B cell (primary cell): Measurements from ENCODE around the gene PLRG1. TPM values are rescaled to one million over a fixed set of nuclear protein-coding genes. Genes with fewer than 3 reads are reported as not detected.

ENCODE experiments used
- ATAC-seq: fragments of 200-7000 bp; cut with Tn5 transposase; one replicate; pipeline ENCODE4 v1.10.0; 2021; ENCODE audit warnings: low read depth, mild to moderate bottlenecking, moderate number of reproducible peaks, moderate library complexity
- CTCF ChIA-PET: fragments of 350-600 bp; sonication (Branson Sonifier 250); formaldehyde crosslinking; loops from one replicate; lab custom pipeline; 2021; ENCODE audit warnings: antibody characterized with exemption, inconsistent platforms; lab: Charles Lee
- POLR2A ChIA-PET: fragments of 350-600 bp; sonication (Branson Sonifier 250); formaldehyde crosslinking; loops from one replicate; lab custom pipeline; 2021; ENCODE audit warnings: antibody characterized with exemption; lab: Charles Lee
- DNase-seq: peaks from one replicate; pipeline ENCODE4 v3.0.0; 2013
- H2AFZ ChIP-seq: 2 replicates; pipeline ENCODE4 v1.6.1; 2012; ENCODE audit warnings: mild to moderate bottlenecking, low read depth, low read length; ENCODE audit not compliant: insufficient read depth, poor library complexity, severe bottlenecking
- H3K27ac ChIP-seq, 2 donors: 1 replicate in 1 of 2; 2 replicates in 1 of 2; pipeline ENCODE4 v1.5.1; 2012 to 2013; ENCODE audit warnings: low read length in 2 of 2, mild to moderate bottlenecking in 2 of 2, moderate library complexity in 1 of 2
- H3K27me3 ChIP-seq, 4 experiments: fragments of 200-600 bp in 1 of 4; sonication (generic) in 1 of 4; replicated peaks in 1 of 4; 1 replicate in 2 of 4; 2 replicates in 2 of 4; pipeline versions ENCODE4 v1.6.1 to v1.7.0; 2013 to 2016; ENCODE audit warnings: low read length in 3 of 4, mild to moderate bottlenecking in 2 of 4, mixed read lengths in 1 of 4, moderate library complexity in 1 of 4; ENCODE audit not compliant: insufficient read depth in 4 of 4, control insufficient read depth in 3 of 4; ENCODE audit errors: control extremely low read depth in 1 of 4
- H3K36me3 ChIP-seq, 2 experiments: replicated peaks in 1 of 2; 1 replicate in 1 of 2; 2 replicates in 1 of 2; pipeline versions ENCODE4 v1.6.1 to v1.7.1; 2013; ENCODE audit warnings: low read length in 1 of 2; ENCODE audit not compliant: insufficient read depth in 2 of 2, control insufficient read depth in 1 of 2; ENCODE audit errors: control extremely low read depth in 1 of 2, extremely low read depth in 1 of 2
- H3K4me1 ChIP-seq, 2 donors: fragments of 200-600 bp in 1 of 2; sonication (generic) in 1 of 2; 1 replicate in 1 of 2; 2 replicates in 1 of 2; pipeline versions ENCODE4 v1.5.1 to v1.6.1; 2013 to 2017; ENCODE audit warnings: low read length in 2 of 2; ENCODE audit not compliant: control insufficient read depth in 2 of 2, insufficient read depth in 2 of 2
- H3K4me2 ChIP-seq: replicated peaks from 2 replicates; pipeline ENCODE3; 2012; ENCODE audit warnings: mild to moderate bottlenecking, low read depth, low read length; ENCODE audit not compliant: poor library complexity, severe bottlenecking
- H3K4me3 ChIP-seq, 5 experiments: fragments of 200-600 bp in 1 of 5; sonication (generic) in 1 of 5; 1 replicate in 3 of 5; 2 replicates in 2 of 5; pipeline versions ENCODE4 v1.5.1 to v1.7.0; 2011 to 2016; ENCODE audit warnings: low read length in 4 of 5, mild to moderate bottlenecking in 4 of 5, low read depth in 2 of 5, control low read depth in 1 of 5, moderate library complexity in 1 of 5; ENCODE audit not compliant: insufficient read depth in 1 of 5; ENCODE audit errors: control extremely low read depth in 1 of 5, extremely low read depth in 1 of 5
- H3K79me2 ChIP-seq: fragments of 200-600 bp; sonication (generic); one replicate; pipeline ENCODE4 v1.6.0; 2016; ENCODE audit warnings: low read length; ENCODE audit not compliant: control insufficient read depth, insufficient read depth
- H3K9ac ChIP-seq: fragments of 200-600 bp; sonication (generic); 2 replicates; pipeline ENCODE4 v1.6.1; 2017; ENCODE audit warnings: mild to moderate bottlenecking, low read length, moderate library complexity
- H3K9me3 ChIP-seq, 3 donors: one replicate each; pipeline versions ENCODE4 v1.6.1 to v1.7.1; 2013; ENCODE audit warnings: low read length in 2 of 3; ENCODE audit not compliant: control insufficient read depth in 2 of 3, insufficient read depth in 1 of 3; ENCODE audit errors: control extremely low read depth in 1 of 3
- H4K20me1 ChIP-seq: 2 replicates; pipeline ENCODE4 v1.6.0; 2012; ENCODE audit warnings: mild to moderate bottlenecking, low read length; ENCODE audit not compliant: insufficient read depth, control insufficient read depth, poor library complexity, severe bottlenecking
- H3K27ac Mint-ChIP-seq: one replicate; pipeline ENCODE4 v1.8.0; 2021; ENCODE audit warnings: mixed read lengths
- H3K27me3 Mint-ChIP-seq: one replicate; pipeline ENCODE4 v1.8.0; 2021; ENCODE audit warnings: mixed read lengths
- H3K4me1 Mint-ChIP-seq: one replicate; pipeline ENCODE4 v1.8.0; 2021; ENCODE audit warnings: mixed read lengths
- H3K4me3 Mint-ChIP-seq: one replicate; pipeline ENCODE4 v1.8.0; 2021; ENCODE audit warnings: mixed read lengths
- H3K9me3 Mint-ChIP-seq: one replicate; pipeline ENCODE4 v1.8.0; 2022; ENCODE audit warnings: mixed read lengths; ENCODE audit not compliant: insufficient read depth
- CTCF ChIP-seq: fragments of 200-600 bp; IDR thresholded peaks from one replicate; pipeline ENCODE4 v1.8.0; 2022; ENCODE audit warnings: antibody characterized with exemption, mild to moderate bottlenecking
- EZH2 ChIP-seq: IDR thresholded peaks from 2 replicates; pipeline ENCODE4 v1.6.1; 2012; ENCODE audit warnings: borderline replicate concordance, low read depth, mild to moderate bottlenecking, moderate library complexity, low read length; ENCODE audit not compliant: insufficient read depth, poor library complexity, severe bottlenecking
- whole genome bisulfite sequencing: methylation state at CpG from one replicate; pipeline ENCODE4 v1.1.5; 2013; ENCODE audit warnings: missing lambda C conversion rate; ENCODE audit not compliant: insufficient coverage; 5-methylcytosine and 5-hydroxymethylcytosine counted together
- intact Hi-C: fragments of 100-400 bp; cut with micrococcal nuclease; formaldehyde crosslinking; loops from one replicate; pipeline ENCODE4 v1.10.0; 2022
- polyA plus RNA-seq: library from polyadenylated mRNA; depleted of rRNA; stranded (reverse); fragments of >200 nt; gene quantifications from 2 replicates; pipeline ENCODE4 v1.2.3, GENCODE V29; 2012
- total RNA-seq, 2 donors: library from RNA; stranded (reverse); fragments of 120-200 nt in 1 of 2; gene quantifications; 1 replicate in 1 of 2; 2 replicates in 1 of 2; pipeline versions ENCODE4 v1.2.3 to v1.2.4, GENCODE V29; 2013 to 2022

The PLRG1 gene
- total and polyA plus RNA-seq, 2 donors (not counting 1 experiment from before 2014, with no cell fraction given): 41.8 to 79.0 TPM

DNA sequence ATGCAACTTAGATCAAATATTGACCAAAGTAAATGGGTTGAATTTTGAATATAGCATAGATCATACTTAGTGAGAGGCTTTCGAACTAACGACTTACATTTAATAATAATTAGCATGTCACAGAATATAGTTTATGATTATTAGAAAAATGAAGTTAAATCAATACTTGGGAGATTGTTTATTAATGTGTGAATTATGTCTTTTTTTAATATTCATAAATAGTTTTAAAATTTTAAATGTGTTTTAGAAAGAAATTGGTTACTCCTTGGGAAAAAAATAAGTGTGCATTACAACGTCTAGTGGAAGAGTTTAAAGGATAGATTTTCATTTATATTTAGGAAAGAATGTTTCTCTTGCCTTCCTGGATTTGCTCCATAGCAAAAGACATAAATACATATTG is 33.0 kb upstream of the PLRG1 start:
- intact Hi-C loops: no loop called here
- Histone ChIP-seq H2AFZ (no peak overlapping the region), H3K27ac (no peak overlapping the region), H3K9ac (no peak overlapping the region), H3K36me3 (no peaks in the 10 kb centered on the region), H3K79me2 (no peaks in the 10 kb centered on the region), H3K9me3 (peaks cover 0 to 1% (median 0%) of the 10 kb centered on the region in 3 donors), H4K20me1 (no peaks in the 10 kb centered on the region), H3K4me1 (no peaks in the 10 kb centered on the region), H3K27me3 (peaks cover 0 to 6% (median 0%) of the 10 kb centered on the region in 4 experiments), H3K4me2 (no peak overlapping the region), H3K4me3 (no peak overlapping the region)
- no CpG with 5 or more reads among the region's 3 CpGs for WGBS
- ChIA-PET CTCF (no interaction called here), POLR2A (no interaction called here)
- DNase-seq: no peak
- ATAC-seq: no peak
- TF ChIP-seq CTCF: no peak
- TF ChIP-seq EZH2: no peak
- no peaks in the 10 kb centered on the region for H3K4me1 Mint-ChIP-seq
- no peaks in the 10 kb centered on the region for H3K9me3 Mint-ChIP-seq
- H3K27ac Mint-ChIP-seq: no peak overlapping the region
- peaks cover 22% of the 10 kb centered on the region for H3K27me3 Mint-ChIP-seq
- no peak overlapping the region for H3K4me3 Mint-ChIP-seq

- H3K9me3 Mint-ChIP-seq: no peaks in the 10 kb centered on the region
- Histone ChIP-seq H4K20me1 (no peaks in the 10 kb centered on the region), H3K9ac (no peak overlapping the region), H3K27me3 (peaks cover 0 to 6% (median 0%) of the 10 kb centered on the region in 4 experiments), H3K4me1 (no peaks in the 10 kb centered on the region), H3K9me3 (peaks cover 0 to 1% (median 0%) of the 10 kb centered on the region in 3 donors), H3K79me2 (no peaks in the 10 kb centered on the region), H3K27ac (no peak overlapping the region), H3K4me2 (no peak overlapping the region), H3K36me3 (no peaks in the 10 kb centered on the region), H2AFZ (no peak overlapping the region), H3K4me3 (no peak overlapping the region)
- H3K27ac Mint-ChIP-seq: no peak overlapping the region
- TF ChIP-seq CTCF (no peak), EZH2 (no peak)
- POLR2A ChIA-PET: no interaction called here
- DNase-seq (no peak), ATAC-seq (no peak)
- H3K4me3 Mint-ChIP-seq: no peak overlapping the region
- H3K4me1 Mint-ChIP-seq: no peaks in the 10 kb centered on the region
- CTCF ChIA-PET: no interaction called here
- WGBS: no CpG with 5 or more reads among the region's 2 CpGs
- intact Hi-C loops: no loop called here
- H3K27me3 Mint-ChIP-seq: peaks cover 22% of the 10 kb centered on the region
Measured at GRCh38 chr4:154582723-154583122, 32.5 kb upstream of the PLRG1 start.
